HG03460 (cell line): ENCODE data around the gene DEK.

Experiments used
- ATAC-seq: cut with Tn5 transposase; IDR thresholded peaks from one replicate; pipeline ENCODE4 v1.9.1; 2021; ENCODE audit not compliant: unreplicated experiment

DEK gene

GRCh38 chr6:18265787-18266522, 1.6 kb upstream of the DEK start:
- ATAC-seq, result no peak

DNA sequence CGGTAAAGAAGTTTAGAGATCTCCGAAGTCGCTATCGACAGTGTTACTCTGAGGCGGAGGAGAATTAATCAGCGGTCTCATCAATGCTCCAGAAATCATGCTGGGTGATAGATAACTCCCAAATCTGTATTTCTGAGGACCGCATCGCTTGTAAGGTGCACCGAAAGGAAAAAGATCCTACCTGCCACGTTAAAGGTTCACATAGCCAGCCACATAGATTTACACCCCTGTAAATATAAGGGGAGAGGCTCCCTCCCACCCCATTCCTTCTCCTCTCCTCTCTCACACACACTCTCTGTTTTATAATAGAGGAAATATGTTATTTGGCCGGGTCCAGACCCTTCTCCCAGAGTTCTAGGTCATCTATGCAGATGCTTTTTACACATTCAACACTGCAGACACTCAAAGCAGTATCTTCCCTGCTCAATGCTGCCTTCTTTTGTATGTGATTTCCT, 620 bp upstream of the DEK start:
- ATAC-seq, result no peak

GRCh38 chr6:18263418-18264218, 712 bp downstream of the DEK start:
- peak; percentile 1 for ATAC-seq

DNA sequence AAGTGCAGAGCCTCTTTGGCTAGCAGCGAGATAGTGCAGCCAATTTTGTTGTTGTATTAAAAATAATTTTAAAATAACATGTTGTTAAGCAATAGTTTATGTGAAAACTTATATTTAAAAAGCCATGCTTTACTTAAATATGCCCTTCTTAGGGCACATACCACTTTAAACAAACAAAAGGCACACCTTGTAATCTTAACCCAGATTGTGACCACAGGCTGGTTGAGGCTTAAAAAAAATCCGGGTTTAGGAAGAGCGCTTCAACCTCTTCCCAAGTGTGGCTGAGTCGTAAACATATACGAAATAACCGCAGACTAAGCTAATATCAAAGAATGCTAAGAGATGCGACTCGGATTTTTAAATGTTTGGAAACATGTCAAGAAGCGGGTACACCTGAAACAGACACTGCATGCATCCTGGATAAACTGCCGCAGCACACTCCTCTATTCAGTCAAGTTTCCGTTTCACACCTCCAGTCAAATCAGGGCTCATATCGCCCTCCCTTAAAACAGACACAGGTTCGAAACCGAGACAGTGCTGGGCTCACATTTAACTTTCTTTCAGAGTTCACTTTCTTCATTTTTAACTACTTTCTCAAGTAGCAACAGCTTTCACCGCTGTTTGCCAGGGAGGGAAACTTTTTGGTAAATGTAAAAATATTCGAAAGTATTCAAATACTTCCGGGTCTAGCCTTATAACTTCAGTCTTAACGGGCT, 1.5 kb downstream of the DEK start:
- peak; percentile 55 for ATAC-seq

- ATAC-seq, result no peak
Observed at GRCh38 chr6:18261877-18262276, 2.5 kb downstream of the DEK start.

DNA sequence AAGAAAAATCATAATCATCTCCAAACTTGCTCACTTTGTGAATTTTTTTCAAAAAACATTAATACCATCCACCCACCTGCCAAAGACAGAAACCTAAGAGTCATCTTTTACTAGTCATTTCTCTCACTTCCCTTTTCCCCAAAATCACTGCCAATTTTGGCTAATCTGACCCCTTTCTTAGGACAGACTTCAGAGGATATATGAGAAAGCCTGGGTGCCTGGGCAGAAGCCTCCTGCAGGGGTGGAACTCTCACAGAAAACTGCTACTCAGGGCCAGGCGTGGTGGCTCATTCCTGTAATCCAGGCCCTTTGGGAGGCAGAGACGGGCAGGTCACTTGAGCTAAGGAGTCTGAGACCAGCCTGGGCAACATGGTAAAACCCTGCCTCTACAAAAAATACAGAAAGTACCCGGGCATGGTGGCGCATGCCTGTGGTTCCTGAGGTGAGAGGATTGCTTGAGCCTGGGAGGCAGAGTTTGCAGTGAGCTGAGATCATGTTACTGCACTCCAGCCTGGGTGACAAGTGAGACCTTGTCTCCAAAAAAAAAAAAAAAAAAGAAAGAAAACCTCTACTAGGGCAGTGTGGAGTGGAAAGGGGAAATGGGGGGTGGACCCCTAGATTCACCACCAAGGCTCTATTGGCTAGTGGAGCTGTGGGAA, 3.8 kb downstream of the DEK start:
- peak; percentile 33 for ATAC-seq

GRCh38 chr6:18259675-18260447, 4.5 kb downstream of the DEK start:
- no peak for ATAC-seq

- no peak for ATAC-seq
Observed at GRCh38 chr6:18254793-18255192, 9.5 kb downstream of the DEK start.

DNA sequence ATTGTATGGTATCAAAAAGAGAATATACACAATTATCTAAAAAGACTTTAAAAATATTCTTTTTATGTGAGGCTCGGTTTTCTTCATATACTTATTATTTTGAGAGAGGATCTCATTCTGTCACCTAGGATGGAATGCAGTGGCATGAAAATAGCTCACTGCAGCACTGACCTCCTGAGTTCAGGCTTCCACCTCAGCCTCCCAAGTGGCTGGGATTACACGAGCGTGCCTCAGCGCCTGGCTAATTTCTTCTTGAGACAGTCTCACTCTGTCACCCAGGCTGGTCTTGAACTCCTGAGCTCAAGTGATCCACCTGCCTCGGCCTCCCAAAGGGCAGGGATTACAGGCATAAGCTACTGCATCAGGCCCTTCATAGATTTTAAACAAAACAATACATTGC, 10.7 kb downstream of the DEK start:
- no peak for ATAC-seq

DNA sequence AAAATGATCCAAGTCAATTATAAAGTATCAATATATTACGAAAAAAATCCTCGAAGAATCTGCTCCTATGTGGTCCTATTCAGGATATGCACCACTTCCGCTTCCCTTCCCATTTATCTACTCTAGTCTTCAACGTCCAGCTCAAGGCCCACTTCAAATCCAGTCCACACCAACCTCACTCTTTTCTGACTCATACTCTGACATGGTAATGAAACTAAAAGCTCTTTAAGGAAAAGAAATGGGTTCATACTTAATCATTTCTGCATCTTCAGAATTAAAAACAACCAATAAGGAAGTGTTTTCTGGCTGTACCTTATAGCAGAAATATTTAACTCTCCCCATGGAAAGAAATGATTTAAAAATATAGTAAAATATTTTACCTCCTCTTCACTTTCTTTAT, 15.1 kb downstream of the DEK start:
- no peak for ATAC-seq

DNA sequence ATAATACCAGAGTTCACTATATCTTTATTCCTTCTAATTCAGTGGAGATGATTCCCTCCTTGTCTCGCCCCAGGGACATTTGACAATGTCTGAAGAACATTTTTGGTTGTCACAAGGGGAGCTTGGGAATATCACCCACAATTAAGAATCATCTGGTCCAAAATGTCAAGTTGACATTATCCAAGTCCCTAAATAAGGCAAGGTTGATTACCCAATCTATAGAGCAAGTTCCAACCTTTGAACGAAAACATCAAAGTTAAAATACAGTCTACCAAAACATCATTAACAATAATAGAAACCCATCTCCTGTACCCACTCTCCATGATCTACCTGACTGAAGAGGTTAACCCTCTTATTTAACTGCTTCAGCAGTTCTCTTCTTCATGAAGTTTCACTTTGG, 15.6 kb downstream of the DEK start:
- no peak for ATAC-seq

DNA sequence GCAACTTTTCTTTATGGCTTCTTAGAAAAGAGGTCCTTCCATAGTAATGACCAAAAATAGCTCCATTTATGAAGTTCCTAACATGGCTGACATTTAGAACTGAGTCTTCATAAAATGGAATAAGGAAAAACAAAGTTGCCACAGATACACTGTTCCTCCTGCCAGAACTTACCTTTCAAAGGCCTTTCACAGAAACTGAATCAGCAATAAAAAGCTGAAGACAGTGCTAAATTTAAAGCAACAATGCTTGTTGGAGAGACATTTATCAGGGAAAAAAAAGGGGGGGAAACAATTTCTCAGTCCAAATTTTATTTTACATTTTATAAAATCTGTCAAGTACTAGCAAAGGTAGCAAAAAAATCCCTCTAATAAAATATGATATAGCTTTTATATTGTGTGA, 17.3 kb downstream of the DEK start:
- no peak for ATAC-seq

DNA sequence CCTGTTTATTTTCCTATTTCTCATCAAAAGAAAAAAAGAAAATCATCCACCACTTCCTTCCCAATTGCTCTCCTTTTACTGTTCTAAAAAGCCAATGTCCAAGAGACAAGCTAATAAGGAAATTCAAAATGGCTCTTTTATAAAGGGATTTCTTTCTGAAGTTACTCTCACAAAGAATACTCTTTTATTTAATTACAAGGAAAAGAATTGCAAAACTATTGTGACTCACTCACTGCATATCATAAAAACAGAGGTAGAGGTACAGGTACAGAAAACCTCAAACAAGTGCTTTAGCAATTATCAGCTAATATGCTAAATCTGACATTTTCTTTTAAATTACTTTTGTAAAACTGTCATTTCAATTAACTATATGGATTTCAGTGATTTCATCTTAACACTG, 18.1 kb downstream of the DEK start:
- no peak for ATAC-seq

- no peak for ATAC-seq
Observed at GRCh38 chr6:18245642-18246041, 18.7 kb downstream of the DEK start.

- no peak for ATAC-seq
Observed at GRCh38 chr6:18245079-18245478, 19.3 kb downstream of the DEK start.

DNA sequence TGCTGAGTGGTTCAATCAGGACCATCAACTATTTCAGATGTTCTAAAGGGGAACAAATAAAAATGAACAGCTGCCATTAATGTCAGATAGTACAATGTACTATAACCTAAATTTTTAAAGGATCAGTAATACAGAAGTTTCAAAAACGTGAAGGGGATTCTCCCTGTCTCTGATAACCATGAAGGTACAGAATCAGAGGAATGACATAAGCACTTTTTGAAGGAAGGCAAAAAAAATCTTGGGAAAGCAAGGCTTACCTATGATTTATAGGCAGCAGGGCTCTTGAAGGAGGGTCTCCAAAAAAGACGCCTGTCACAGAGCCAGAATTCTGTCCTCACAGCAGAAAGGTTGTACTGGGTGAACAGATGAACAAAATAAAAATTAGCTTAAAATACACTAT, 20.1 kb downstream of the DEK start:
- ATAC-seq, result no peak

- ATAC-seq, result no peak
Observed at GRCh38 chr6:18243302-18243893, 20.9 kb downstream of the DEK start.

- no peak for ATAC-seq
Observed at GRCh38 chr6:18242062-18242851, 22.1 kb downstream of the DEK start.
